Peyer's patch (tissue), 4 donors: Measurements from ENCODE around the gene GKN1.

ENCODE experiments used
- CTCF ChIP-seq, 6 experiments: fragments of 450-650 bp in 4 of 6; fragments of 200-600 bp in 2 of 6; sonication (generic) in 1 of 6; IDR thresholded peaks; one replicate each; pipeline ENCODE4 v1.5.1; 2017 to 2019; ENCODE audit warnings: antibody characterized with exemption in 6 of 6, mild to moderate bottlenecking in 3 of 6, moderate library complexity in 1 of 6
- POLR2A ChIP-seq, 2 donors: fragments of 450-650 bp; IDR thresholded peaks; one replicate each; pipeline ENCODE4 v1.5.1; 2017; ENCODE audit warnings: antibody characterized with exemption in 2 of 2, mild to moderate bottlenecking in 2 of 2, moderate library complexity in 2 of 2

GRCh38 chr2:68992933-68993332 is 18.5 kb downstream of the GKN1 start:
- TF ChIP-seq CTCF (IDR thresholded peaks at IDR 0.05), result no peak
- no peak for TF ChIP-seq POLR2A (IDR thresholded peaks at IDR 0.05)
